Temporal lobe (tissue), 1 donor: Measurements from ENCODE around the gene KRTAP10-4. TPM values are rescaled to one million over a fixed set of nuclear protein-coding genes. Genes with fewer than 3 reads are reported as not detected.

ENCODE experiments used
- total RNA-seq: library from RNA; depleted of rRNA; stranded (reverse); fragments of >200 nt; gene quantifications from one replicate; pipeline ENCODE4 v1.2.3, GENCODE V29; 2014

KRTAP10-4 gene
- total RNA-seq, 1 donor from 2014 or later, result not detected

Other genes starting within 250 kb of the KRTAP10-4 start
- gene CFAP410, start 234.3 kb upstream of the KRTAP10-4 start, total RNA-seq, result 9.6 TPM
- 2.0 TPM for gene TRPM2, start 220.1 kb upstream of the KRTAP10-4 start, total RNA-seq
- 5.7 TPM for gene LRRC3, start 118.2 kb upstream of the KRTAP10-4 start, total RNA-seq
- not detected for gene KRTAP10-1, start 33.5 kb upstream of the KRTAP10-4 start, total RNA-seq
- gene KRTAP10-2, start 22.2 kb upstream of the KRTAP10-4 start, total RNA-seq, result not detected
- gene KRTAP10-3, start 14.9 kb upstream of the KRTAP10-4 start, total RNA-seq, result not detected
- not detected for gene KRTAP10-5, start 6.9 kb downstream of the KRTAP10-4 start, total RNA-seq
- not detected for gene KRTAP10-6, start 18.8 kb downstream of the KRTAP10-4 start, total RNA-seq
- not detected for gene KRTAP10-7, start 26.9 kb downstream of the KRTAP10-4 start, total RNA-seq
- not detected for gene KRTAP10-8, start 38.4 kb downstream of the KRTAP10-4 start, total RNA-seq
- not detected for gene KRTAP10-9, start 53.4 kb downstream of the KRTAP10-4 start, total RNA-seq
- not detected for gene KRTAP10-10, start 63.6 kb downstream of the KRTAP10-4 start, total RNA-seq
- not detected for gene KRTAP10-11, start 72.7 kb downstream of the KRTAP10-4 start, total RNA-seq
- not detected for gene KRTAP12-4, start 80.9 kb downstream of the KRTAP10-4 start, total RNA-seq
- not detected for gene KRTAP12-3, start 84.2 kb downstream of the KRTAP10-4 start, total RNA-seq
- not detected for gene KRTAP12-2, start 93.2 kb downstream of the KRTAP10-4 start, total RNA-seq
- not detected for gene KRTAP12-1, start 108.4 kb downstream of the KRTAP10-4 start, total RNA-seq
- gene KRTAP10-12, start 123.4 kb downstream of the KRTAP10-4 start, total RNA-seq, result not detected
- gene TSPEAR, start 137.8 kb downstream of the KRTAP10-4 start, total RNA-seq, result not detected
- gene UBE2G2, start 228.1 kb downstream of the KRTAP10-4 start, total RNA-seq, result 36.4 TPM
- gene SUMO3, start 244.3 kb downstream of the KRTAP10-4 start, total RNA-seq, result 55.6 TPM